ENCODE results near the gene IL34. TPM values are rescaled to one million over a fixed set of nuclear protein-coding genes. Genes with fewer than 3 reads are reported as not detected.

The IL34 gene
- total RNA-seq, 2 donors from 2014 or later = 3.0 to 5.6 TPM

DNA sequence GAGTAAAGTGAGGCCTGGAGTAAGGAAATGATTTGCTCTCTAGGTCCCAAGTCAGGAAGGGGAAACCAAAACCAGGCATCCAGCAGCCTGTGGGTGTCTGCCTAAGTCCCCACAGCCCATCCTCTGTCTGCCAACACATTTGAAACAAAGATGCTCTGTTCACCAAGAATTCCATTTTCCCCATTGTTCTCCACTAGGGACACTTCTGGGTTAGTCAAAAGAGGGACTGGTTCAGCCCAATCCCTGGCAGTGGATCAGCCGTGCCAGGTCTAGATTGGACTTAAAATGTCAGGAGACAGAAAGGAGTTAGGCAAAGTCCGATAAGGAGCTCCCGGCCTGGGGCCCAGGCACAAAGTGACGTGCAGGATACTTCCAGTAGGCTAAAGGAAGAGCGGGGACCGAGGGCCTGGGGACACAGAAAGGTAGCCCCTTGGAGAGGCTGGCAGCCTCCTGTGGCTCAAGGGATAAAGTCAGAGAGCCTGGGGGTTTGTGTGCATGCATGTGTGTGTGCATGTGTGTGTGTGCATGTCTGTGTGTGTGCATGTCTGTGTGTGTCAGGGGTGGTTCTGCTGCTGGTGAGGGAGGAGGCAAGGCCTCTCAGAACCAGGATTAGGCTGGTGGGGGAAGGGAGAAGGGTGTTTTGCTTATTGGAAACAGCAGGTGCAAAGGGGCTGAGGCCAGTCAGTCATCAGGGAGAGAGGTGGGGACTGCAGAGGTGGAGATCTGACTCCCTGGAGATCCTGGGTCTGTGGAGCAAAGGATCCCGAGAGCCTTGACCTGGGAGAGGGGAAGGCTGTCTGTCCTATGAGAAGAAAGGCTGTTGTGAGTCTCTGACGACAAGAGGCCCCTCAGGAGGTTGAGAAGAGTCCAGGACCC, 41.7 kb upstream of the IL34 start:
- peak; percentile 54 for DNase-seq
- Histone ChIP-seq H3K27me3 (ENCODE audit: control insufficient read depth, insufficient read depth, low read length, poor library complexity, severe bottlenecking) (no peaks in the 10 kb centered on the region), H3K4me3 (ENCODE audit: low read length) (no peak overlapping the region), H3K9me3 (ENCODE audit: control insufficient read depth, low read length) (no peaks in the 10 kb centered on the region), H3K36me3 (ENCODE audit: control insufficient read depth, insufficient read depth, low read length) (no peaks in the 10 kb centered on the region), H3K9ac (ENCODE audit: extremely low read depth, low read length, poor library complexity, severe bottlenecking) (no peak overlapping the region), H3K4me1 (ENCODE audit: control insufficient read depth, insufficient read depth, low read length) (no peaks in the 10 kb centered on the region), H3K27ac (ENCODE audit: low read depth, low read length) (no peak overlapping the region)
- H3K36me3 Mint-ChIP-seq (ENCODE audit: low read depth) = no peaks in the 10 kb centered on the region
- peaks cover 27% of the 10 kb centered on the region for H3K27me3 Mint-ChIP-seq (ENCODE audit: insufficient read depth)
- TF ChIP-seq, protein P1, sequence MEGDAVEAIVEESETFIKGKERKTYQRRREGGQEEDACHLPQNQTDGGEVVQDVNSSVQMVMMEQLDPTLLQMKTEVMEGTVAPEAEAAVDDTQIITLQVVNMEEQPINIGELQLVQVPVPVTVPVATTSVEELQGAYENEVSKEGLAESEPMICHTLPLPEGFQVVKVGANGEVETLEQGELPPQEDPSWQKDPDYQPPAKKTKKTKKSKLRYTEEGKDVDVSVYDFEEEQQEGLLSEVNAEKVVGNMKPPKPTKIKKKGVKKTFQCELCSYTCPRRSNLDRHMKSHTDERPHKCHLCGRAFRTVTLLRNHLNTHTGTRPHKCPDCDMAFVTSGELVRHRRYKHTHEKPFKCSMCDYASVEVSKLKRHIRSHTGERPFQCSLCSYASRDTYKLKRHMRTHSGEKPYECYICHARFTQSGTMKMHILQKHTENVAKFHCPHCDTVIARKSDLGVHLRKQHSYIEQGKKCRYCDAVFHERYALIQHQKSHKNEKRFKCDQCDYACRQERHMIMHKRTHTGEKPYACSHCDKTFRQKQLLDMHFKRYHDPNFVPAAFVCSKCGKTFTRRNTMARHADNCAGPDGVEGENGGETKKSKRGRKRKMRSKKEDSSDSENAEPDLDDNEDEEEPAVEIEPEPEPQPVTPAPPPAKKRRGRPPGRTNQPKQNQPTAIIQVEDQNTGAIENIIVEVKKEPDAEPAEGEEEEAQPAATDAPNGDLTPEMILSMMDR (conservative IDR thresholded peaks at IDR 0.05) = no peak
- H3K4me1 Mint-ChIP-seq = no peaks in the 10 kb centered on the region
- H3K9me3 Mint-ChIP-seq = no peaks in the 10 kb centered on the region
- no peak overlapping the region for H3K4me3 Mint-ChIP-seq
- 90 to 91% methylated on average over 6 to 8 of the region's 8 CpGs for WGBS, 2 experiments (ENCODE audit: insufficient coverage in 1 of 2, insufficient read length in 1 of 2)
- H3K27ac Mint-ChIP-seq = no peak overlapping the region

DNA sequence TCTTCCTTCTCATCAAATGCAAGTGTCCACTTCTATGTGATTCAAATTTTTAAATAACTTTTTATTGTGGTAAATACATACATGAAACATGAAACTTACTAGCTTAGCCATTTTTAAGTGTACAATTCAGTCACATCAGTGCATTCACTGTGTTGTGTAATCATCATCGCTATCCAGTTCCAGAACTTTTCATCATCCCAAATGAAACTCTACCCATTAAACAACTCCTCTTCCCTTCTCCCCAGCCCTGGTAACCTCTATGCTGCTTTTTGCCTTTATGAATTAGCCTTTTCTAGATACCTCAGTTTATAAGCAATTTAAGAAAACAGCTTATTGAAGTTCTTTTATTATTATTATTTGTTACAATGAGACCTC, 41.1 kb upstream of the IL34 start:
- no peaks in the 10 kb centered on the region for H3K9me3 Mint-ChIP-seq
- Histone ChIP-seq H3K27me3 (ENCODE audit: control insufficient read depth, insufficient read depth, low read length, poor library complexity, severe bottlenecking) (no peaks in the 10 kb centered on the region), H3K36me3 (ENCODE audit: control insufficient read depth, insufficient read depth, low read length) (no peaks in the 10 kb centered on the region), H3K9ac (ENCODE audit: extremely low read depth, low read length, poor library complexity, severe bottlenecking) (no peak overlapping the region), H3K9me3 (ENCODE audit: control insufficient read depth, low read length) (no peaks in the 10 kb centered on the region), H3K27ac (ENCODE audit: low read depth, low read length) (no peak overlapping the region), H3K4me3 (ENCODE audit: low read length) (no peak overlapping the region), H3K4me1 (ENCODE audit: control insufficient read depth, insufficient read depth, low read length) (no peaks in the 10 kb centered on the region)
- peaks cover under 1% of the 10 kb centered on the region for H3K4me1 Mint-ChIP-seq
- no peaks in the 10 kb centered on the region for H3K36me3 Mint-ChIP-seq (ENCODE audit: low read depth)
- no peak overlapping the region for H3K27ac Mint-ChIP-seq
- no peak for DNase-seq
- 90 to 97% methylated on average over 1 of the region's 1 CpG for WGBS, 2 experiments (ENCODE audit: insufficient coverage in 1 of 2, insufficient read length in 1 of 2)
- TF ChIP-seq, protein P1 (conservative IDR thresholded peaks at IDR 0.05) = no peak
- H3K4me3 Mint-ChIP-seq = no peak overlapping the region
- peaks cover 22% of the 10 kb centered on the region for H3K27me3 Mint-ChIP-seq (ENCODE audit: insufficient read depth)

- Histone ChIP-seq H3K4me1 (ENCODE audit: control insufficient read depth, insufficient read depth, low read length) (no peaks in the 10 kb centered on the region), H3K27me3 (ENCODE audit: control insufficient read depth, insufficient read depth, low read length, poor library complexity, severe bottlenecking) (no peaks in the 10 kb centered on the region), H3K4me3 (ENCODE audit: low read length) (no peak overlapping the region), H3K27ac (ENCODE audit: low read depth, low read length) (no peak overlapping the region), H3K9me3 (ENCODE audit: control insufficient read depth, low read length) (no peaks in the 10 kb centered on the region), H3K9ac (ENCODE audit: extremely low read depth, low read length, poor library complexity, severe bottlenecking) (no peak overlapping the region), H3K36me3 (ENCODE audit: control insufficient read depth, insufficient read depth, low read length) (no peaks in the 10 kb centered on the region)
- no peak overlapping the region for H3K4me3 Mint-ChIP-seq
- no peak overlapping the region for H3K27ac Mint-ChIP-seq
- TF ChIP-seq, protein P1 (conservative IDR thresholded peaks at IDR 0.05) = no peak
- peaks cover 4% of the 10 kb centered on the region for H3K4me1 Mint-ChIP-seq
- peaks cover 19% of the 10 kb centered on the region for H3K27me3 Mint-ChIP-seq (ENCODE audit: insufficient read depth)
- 91 to 93% methylated on average over 5 to 7 of the region's 7 CpGs for WGBS, 2 experiments (ENCODE audit: insufficient coverage in 1 of 2, insufficient read length in 1 of 2)
- DNase-seq = peak; percentile 66
- peaks cover 6% of the 10 kb centered on the region for H3K36me3 Mint-ChIP-seq (ENCODE audit: low read depth)
- H3K9me3 Mint-ChIP-seq = no peaks in the 10 kb centered on the region
Measured at GRCh38 chr16:70608521-70608920, 37.8 kb upstream of the IL34 start.
